ENCODE data around the gene MTRF1.

DNA sequence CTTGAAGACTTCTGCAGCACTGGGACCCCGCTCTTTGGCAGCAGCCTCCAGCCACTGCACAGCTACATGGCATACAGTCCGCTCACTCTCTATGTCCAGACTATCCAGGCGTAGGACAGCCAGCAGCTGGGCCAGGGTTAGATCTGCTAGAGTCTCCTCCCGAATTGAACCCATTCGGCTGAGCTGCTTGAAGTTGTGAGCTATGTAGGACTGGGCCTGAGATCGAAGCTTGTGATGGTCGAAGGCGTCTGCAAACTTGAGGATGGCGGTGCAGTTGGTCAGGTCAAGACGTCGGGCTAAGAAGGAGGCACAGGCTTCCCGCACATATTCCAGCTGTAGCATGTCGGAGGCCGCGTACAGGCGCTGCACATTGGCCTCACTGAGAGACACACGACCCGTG is 69.9 kb downstream of the MTRF1 start:
- no peak for TF ChIP-seq CHD1 (IDR thresholded peaks at IDR 0.05; ENCODE audit: low read depth, low read length)
- no peak for TF ChIP-seq RCOR1 (IDR thresholded peaks at IDR 0.05; ENCODE audit: insufficient replicate concordance, low read length)
- TF ChIP-seq, protein P1, sequence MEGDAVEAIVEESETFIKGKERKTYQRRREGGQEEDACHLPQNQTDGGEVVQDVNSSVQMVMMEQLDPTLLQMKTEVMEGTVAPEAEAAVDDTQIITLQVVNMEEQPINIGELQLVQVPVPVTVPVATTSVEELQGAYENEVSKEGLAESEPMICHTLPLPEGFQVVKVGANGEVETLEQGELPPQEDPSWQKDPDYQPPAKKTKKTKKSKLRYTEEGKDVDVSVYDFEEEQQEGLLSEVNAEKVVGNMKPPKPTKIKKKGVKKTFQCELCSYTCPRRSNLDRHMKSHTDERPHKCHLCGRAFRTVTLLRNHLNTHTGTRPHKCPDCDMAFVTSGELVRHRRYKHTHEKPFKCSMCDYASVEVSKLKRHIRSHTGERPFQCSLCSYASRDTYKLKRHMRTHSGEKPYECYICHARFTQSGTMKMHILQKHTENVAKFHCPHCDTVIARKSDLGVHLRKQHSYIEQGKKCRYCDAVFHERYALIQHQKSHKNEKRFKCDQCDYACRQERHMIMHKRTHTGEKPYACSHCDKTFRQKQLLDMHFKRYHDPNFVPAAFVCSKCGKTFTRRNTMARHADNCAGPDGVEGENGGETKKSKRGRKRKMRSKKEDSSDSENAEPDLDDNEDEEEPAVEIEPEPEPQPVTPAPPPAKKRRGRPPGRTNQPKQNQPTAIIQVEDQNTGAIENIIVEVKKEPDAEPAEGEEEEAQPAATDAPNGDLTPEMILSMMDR (conservative IDR thresholded peaks at IDR 0.05; ENCODE audit: low read depth, low read length), result no peak

All from IMR-90 (cell line).